ENCODE measurements around the gene PSMB5.

PSMB5 gene

DNA sequence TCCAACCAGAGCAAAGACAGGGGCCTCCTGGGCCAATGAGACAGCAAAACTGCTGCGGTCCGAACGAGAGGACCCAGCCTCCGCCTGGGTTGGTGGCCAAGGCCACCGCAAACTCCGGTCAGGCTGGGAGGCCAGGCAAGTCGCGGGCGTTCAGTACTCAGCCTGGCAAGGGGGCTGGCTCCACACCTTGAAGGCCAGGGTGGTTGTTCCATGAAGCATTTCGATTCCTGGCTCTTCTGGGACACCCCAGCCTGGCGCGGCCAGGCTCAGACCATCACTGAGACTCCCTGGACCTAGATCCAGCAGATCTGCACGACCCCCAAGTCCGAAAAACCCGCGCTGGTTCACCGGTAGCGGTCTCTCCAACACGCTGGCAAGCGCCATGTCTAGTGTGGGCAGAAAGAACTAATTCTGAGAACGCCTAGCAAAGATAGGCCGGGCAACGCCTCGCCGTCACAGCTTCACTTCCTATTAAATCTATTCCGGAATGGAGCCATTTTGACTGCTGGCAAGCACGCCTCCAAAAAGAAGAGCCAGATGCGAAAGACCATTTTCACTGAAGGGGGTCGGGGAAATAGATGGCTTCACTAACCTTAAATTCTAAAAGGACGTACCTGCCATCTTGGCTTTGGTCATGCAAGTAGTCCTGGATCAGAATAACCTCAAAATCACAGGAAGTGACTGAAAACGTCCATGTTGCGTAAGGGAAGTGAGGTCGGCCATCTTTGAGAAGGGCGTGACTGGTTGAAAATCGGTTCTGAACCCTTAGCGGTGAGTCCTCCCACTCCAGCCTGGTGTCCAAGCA lies at the start of gene PSMB5:
Gene PSMB5, minus strand, starts transcription at position 403 of the 805 bp plus-strand sequence. Its CDS starts 19 bp downstream, at position 384.
- DNase-seq: no peak

DNA sequence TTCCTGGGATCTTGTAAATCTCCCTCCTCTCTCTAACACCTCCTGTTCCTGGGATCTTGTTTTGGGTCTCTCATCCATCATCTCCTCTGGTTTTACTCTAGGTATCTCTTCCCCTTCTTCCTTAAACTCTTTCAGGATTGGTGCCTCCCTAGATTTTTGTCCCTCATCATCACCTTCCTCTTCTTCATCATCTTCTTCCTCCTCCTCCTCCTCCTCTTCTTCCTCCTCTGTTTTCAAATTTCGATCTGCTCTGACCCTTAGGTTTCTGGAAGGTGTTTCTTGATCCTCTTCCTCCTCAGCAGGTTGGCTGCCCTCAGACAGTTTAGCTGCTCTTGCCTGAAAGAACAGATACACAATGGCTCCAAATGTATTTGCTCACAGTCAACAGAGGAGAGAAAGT lies 45.8 kb upstream of the PSMB5 start:
- DNase-seq: no peak

DNA sequence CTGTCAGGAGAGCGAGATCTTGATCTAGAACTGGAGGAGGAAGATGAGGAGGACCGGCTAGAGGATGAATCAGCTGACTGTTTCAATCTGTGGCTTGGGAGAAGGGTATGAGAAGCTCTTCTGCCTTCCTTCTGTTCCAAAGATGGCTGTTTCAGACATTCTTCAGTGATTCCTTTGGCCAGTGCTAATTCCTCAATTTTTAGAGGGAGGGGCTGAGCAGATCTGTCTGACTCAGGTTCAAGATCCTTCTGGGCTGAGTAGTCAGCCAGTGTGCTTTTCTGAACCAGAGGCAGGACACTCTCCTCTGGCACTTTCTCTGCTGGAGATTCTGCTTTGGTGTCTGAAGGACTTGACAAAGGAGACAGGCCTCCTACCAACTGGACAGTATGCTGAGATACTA lies 45.0 kb upstream of the PSMB5 start:
- no peak for DNase-seq

DNA sequence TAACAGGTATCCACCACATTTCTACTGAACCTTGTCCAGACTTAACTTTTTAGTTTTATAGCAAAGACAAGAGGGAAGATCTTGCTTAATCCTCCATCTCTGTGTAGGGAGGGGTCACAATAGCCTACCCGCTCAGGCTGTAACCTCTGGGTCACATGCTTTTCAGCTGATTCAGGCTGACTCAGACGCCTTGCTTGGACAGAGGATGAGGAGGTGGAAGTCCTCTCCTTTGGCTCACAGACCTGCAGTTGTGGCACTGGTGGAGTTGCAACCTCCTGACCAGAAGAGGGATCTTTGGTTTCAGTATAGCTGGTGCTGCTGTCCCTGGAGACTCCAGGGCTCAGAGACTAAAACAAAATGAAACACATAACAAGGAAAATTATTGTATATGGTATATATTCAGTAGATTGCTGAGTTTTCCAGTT lies 44.0 kb upstream of the PSMB5 start:
- no peak for DNase-seq

DNA sequence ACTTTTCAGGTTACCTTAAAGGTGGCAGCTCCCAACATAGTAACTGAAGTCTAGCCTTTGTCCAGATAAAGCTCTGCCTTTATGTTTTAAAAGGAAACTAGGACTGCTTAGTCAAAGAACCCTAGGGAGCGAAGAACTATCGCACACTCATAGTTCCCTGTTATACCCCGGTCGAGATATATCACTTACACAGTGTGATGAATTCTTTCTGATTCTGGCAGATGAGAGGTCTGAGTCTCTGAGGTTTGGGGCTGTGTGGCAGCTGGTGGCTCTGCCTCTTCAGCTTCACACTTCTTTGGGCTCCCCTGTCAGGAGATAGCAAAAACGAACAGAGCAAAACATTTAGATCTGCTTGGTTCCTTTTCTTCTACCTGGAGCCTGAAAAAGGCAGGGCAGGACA lies 43.3 kb upstream of the PSMB5 start:
- DNase-seq: no peak

DNA sequence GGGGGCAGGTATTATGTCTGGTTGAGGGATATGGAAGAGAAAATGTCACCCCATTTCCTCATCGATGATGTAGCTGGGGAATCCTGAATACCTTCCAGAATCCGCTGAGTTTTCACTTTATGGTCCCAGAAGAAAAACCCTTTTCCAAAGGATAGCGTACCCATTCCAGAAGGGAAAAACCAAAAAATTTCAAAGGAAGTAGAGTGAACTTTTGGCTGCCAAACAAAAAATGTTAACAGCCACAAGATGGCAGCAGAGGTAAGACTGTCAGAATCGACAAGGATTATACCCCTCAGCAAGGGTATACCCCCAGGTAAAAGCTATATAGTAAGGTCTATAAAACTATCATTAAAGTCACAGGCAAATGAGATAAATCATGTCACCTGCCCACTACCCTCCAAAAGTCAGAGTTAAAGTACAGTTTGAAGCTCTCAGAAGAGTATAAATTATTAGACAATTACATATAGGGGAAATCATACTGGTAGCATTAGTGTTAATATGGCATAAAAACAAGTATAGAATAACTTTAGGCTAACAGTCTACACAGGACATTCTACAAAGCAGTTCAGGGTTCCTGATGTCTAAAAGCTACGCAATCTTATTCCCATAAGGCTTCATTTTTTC lies 42.2 kb upstream of the PSMB5 start:
- no peak for DNase-seq

DNA sequence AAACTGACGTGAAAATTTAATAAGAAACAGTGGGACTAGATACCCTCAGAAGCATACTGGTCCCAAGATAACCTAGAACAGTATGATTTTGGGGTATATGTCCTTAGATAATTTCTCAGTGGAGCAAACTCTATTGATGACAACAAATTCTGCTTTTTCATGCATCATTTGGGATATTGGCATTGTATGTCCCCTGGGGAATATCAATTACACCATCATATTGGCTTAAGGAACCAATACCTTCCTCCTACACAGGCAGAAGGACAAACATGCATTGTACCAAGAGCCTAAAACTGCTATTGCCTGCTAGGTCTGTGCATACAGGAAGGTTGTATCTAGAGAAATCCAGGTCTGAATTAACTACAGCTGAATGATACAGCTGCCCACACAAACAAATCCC lies 40.2 kb upstream of the PSMB5 start:
- DNase-seq: no peak

DNA sequence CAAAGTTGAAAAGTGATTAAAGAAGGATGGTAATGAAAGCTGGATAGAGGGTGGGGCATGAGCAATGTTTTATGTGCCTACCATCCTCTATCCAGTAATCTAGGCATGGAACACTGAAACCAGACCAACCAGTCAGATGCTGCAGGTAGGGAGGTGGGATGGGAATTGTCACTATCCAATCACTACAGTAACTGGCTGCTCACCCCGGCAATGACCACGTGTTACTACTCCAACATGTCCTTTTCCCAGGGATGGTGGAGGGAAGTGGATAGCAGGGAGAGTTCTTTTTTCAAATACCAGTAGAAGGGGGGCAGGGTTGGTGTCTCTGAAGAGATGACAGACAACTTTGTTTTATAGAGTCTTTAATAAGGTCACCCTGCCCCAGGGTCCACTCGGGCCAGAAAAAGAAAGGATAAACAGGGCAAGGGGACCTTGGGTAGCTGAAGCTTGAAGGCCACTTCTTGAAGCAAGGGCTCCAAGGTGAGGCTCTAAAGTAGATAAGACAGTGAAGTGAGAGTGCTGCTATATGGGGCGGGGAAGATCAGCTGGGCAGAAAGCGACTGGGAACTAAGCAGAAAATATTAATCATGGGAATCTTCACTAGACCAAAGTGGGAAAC lies 37.3 kb upstream of the PSMB5 start:
- no peak for DNase-seq

DNA sequence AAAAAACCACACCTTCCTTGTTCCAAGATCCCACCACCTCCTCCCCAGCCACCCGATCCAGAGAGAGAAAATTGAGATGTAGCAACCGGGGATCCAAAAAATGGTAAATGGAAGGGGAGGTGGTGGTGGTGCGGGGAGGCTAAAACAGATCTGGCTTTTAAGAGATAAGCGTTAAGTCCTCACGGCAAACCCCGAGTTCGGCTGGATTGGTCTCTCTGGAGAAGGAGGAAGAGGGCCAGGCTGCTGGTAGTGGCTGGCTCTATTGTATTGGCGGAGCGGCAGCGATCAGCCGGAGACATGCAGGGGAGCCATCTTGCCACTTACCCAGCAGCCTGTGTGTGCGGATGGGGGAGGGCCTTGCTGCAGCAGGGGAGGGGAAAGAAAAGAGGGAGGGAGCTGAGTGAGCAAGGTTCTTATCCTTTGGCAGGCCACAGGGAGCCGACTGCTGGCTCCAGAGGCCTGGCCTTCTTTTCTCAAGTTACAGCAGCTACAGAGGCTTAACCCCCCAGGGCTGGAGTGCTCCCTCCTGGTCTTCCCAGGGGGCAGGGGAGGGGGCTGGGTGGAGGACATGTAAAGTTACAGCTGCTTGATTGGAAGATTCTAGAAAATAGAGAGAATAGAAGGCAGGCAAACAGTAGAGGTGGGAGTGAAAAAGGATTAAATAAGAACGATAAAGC lies 36.7 kb upstream of the PSMB5 start:
- DNase-seq: no peak

DNA sequence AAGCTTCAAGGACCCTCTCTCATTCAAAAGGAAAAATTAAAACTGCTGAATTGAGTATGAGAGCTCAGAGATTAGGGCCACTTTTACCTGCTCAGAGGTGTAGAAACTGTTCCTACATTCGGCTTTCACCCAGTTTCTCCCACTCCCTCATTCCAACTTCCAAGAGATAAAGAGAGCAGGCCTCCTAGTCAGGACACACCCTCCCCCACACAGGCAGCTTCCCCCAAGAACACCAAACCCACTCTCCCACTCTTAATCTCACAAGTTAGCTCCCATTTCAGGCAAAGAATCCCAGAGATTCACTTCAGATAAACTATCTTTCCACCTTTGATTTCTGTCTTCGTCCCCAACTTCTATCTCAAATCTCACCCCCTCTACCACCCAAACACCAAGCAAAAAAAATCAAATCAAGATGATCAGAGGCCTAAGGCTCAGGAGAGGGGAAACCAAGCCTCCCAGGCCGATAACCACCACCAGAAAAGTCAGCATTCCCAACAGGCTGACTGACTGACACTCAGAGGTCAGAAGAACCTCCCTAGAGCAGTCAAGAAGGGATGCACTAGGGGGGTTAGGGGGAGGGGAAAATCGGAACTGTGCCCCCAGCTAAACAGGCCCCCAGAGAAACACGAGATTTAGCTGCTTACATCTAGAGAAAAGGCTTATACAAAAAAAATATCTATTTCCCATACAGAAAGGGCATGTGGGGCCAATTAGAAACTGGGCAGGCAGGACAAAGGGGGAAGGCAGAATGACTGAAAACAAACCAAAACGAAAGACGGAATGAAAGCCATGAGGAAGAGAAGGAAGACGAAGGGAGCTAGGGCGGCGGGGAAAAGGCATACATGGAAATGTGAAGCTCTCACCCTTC lies 35.8 kb upstream of the PSMB5 start:
- DNase-seq: no peak

DNA sequence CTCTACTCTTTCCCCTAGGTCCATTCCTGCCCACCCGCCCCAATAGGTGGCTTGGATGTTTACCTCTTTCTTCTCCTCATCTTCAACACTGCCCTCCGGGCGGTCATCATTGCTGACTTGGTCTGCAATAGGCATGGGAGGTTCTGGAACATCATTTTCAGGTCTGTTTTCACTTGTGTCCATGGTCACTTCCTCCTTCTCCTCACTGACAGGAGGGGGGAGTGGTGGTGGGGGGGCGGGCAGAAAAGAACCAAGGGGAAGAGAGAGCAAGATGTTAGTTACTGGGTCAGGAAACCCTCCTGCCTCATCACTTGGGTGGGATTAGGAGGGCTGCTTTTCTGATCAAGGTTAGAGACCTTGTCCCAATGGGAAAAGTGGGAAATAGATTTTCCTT lies 34.7 kb upstream of the PSMB5 start:
- no peak for DNase-seq

DNA sequence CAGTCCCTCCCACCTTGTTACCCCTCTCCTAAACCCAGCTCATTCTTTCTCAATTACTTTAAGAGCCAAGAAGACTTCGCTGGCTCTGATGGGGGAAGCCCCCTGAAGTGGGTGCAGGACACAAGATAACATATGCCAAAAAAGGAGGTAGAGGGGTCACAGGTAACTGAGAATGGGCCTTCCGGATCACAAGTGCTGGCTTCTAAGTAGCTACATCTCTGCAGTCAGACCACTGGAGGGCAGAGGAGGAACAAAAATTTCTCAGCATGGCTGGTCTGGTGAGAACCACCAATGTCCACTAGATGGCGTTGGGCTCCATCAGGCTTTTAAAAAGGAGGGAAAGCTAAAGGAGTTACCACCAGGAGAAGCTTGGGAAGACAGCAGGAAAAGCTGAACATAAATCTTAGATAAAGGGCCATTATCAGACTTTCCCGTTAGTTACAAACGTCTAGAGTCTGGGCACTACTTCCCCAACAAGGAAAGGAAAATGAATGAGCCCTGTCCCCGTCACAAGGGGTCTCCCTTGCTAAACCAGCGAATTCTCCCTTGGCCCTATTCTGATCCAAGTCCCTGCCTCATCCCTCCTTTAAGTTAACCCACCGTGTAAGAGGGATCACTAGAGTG lies 34.2 kb upstream of the PSMB5 start:
- DNase-seq: no peak

DNA sequence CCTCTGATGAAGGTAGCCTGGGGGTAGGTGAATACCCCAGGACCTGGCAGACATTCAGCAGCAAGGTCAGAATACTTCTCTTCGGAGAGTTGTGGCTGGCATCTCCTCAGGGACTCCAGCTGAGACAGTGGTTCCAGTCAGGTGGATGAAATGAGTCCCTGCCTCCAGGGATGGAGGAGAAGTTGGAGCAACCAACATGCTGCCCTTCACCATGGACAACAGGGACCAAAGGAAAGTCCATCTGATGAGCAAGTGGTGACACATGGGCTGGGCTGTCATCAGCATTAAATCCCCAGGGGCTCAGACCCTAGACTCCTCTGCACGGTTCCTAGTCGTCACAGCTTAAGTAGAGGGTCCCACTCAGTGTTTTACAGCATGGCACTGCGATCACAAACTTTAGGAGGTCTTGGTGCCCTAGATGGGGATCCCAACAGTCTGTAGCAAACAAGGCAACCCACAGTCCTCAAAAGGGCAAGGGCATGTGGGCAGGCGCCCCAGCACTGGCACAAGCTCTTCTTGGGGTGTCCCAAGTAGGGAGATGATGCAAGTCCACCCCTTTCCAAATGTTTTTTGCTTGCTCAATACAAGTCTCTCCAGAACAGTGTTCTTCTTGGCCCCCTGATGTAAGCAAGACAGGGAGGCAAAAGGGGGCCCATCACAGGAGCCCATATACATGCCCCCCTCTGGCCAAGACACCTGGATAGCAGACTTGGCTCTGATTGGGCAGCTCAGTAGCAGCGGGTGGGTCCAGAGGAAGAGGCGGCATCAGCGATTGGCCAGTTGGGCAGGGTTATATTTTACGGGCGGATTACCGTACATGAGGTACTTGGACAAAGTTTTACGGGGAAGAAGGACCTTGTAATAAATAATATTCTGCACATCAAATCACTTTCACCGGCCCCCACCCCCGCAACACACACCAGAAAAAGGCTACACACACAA lies 33.4 kb upstream of the PSMB5 start:
- DNase-seq: no peak

DNA sequence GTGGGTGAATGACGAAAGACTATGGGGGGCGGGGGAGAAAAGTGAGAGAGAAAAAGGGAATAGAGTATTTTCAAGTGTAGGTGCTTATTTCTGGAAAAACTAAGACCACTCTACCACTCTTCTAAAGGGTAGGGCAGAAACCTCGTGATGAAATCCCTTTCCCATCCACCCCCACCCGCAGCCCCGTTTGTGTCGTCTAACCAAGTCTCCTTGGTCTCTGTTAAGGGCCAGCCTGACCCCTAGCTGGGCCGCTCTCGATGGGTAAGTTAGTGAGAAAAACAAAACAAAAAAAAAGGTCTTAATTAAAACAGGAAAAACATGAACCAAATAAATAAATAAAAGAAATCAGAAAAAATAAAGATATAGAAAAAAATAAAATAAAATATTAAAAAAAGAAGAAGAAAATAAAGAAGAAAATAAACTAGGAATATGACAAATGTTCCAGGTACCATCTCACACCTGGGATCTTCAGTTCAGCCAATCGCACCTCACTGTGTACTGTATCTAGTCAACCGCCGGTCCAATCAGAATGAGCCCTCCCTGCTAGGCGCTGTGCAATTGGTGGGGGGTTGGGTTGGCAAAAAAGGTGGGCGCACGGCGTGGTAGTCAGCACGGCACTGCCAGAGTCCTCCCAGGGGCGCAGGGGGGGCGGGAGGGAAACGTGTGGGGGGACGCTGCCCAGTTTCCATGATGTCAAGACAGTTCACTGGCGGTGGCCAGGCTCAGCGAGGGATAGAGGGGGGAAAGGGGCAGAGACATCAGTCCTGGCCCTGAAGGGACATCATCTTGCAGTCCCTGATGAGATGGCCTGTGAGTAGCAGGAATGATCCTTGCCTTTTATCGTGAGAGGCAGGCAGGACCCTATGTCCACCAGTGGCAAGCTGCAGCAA lies 32.4 kb upstream of the PSMB5 start:
- no peak for DNase-seq

DNA sequence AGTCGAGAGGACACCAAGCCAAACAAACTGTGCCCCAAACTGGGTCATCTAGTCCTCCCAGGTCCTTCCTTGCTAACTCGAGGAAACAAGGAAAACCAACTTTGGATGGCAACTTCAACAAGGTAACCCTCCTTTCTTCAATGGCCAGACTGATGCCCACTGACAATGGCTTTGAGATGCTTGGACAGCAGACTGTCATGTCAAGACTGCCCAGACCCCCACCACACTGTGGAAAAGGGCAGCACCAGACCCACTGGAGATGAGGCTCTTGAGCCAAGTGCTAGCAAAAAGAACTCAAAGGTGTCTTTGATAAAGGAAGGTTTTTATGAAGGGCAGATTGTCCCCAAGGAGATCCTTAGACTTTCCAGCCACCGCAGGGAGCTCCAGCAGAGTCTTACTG lies 31.7 kb upstream of the PSMB5 start:
- DNase-seq: no peak

DNA sequence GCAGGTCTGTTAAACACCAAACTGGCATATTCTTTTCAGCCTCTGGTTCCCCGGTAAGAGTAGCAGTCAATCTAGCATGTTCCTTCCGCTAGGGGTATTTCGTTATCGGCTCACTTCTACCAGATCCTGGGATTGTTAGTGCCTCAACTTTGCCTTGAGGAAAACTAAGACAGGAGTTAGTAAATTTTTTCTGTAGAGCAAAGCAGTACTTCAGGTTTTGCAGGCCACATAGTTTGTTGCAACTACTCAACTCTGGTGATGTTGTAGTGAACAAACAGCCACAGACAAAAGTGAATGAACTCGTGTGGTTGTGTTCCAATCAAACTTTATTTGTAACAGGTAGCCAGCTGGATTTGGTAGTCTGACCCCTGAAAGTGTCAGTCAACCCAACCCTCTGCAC lies 28.9 kb upstream of the PSMB5 start:
- no peak for DNase-seq

DNA sequence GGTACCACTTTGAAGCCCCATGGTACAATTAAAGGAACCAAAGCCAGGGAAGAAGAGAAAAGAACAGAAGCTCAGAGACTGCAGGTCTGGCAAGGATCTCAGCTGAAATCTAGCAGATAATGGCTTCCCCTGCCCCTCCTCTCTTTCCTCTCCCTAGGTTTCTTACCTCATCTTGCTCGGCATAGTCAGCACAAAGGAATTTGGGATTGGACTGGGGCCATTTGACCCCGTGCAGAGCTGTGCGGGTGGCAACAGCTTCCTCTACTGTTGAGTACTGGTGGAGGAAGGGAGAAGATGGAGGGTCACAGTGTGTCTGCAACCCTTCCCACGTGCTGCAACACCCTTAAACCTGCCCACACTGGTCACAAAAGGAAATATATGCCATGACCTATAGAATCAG lies 27.3 kb upstream of the PSMB5 start:
- DNase-seq: no peak

DNA sequence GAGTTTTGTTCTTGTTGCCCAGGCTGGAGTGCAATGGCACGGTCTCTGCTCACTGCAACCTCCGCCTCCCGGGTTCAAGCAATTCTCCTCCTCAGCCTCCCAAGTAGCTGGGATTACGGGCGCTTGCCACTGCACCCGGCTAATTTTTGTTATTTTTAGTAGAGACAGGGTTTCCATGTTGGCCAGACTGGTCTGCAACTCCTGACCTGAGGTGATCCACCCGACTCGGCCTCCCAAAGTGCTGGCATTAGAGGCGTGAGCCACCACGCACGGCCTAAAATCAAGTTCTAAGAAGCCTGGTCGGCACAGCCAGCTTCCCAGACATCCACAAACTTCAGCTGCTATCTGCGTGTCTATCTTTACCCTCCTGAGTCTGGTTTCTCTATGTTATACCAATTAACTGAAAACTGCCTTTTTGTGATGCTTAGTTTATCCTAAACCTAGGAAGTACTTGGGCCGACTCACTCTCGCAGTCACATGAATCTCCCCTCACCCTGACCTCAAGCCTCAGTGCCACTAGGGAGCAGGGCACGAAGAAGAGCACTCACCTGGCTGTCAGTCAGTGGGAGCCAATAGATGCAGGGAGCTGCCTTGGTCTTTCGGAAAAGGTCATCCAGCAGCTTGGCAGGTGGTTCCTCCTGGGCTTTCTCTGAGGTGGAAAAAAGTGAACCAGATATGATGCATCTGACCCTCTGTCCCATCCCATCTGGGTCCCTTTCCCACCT lies 26.0 kb upstream of the PSMB5 start:
- DNase-seq: no peak
